HG03565 (cell line): ENCODE measurements around the gene ABCD4.

ENCODE experiments used
- ATAC-seq: cut with Tn5 transposase; IDR thresholded peaks from one replicate; pipeline ENCODE4 v1.9.1; 2021; ENCODE audit warnings: mild to moderate bottlenecking, moderate library complexity; ENCODE audit not compliant: unreplicated experiment

The ABCD4 gene

GRCh38 chr14:74260525-74261233, 42.1 kb downstream of the ABCD4 start:
- no peak for ATAC-seq

- ATAC-seq: no peak
Observed at GRCh38 chr14:74259513-74259912, 43.2 kb downstream of the ABCD4 start.

DNA sequence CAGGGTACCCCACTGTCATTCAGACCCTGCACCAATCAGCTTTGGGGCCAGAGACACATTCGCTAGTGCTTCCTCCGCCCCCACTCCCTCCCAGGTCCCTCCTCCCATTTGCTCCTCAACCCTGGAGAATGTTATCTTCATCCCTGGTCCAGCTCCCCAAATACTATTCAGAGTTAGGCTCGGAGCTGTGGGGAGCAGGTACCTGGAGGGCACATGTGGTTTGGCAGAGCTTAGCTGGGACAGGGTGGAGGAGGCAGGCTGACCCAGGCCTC, 44.0 kb downstream of the ABCD4 start:
- ATAC-seq: no peak

- ATAC-seq: no peak
Observed at GRCh38 chr14:74257941-74258763, 44.6 kb downstream of the ABCD4 start.

- ATAC-seq: no peak
Observed at GRCh38 chr14:74257078-74257940, 45.4 kb downstream of the ABCD4 start.

DNA sequence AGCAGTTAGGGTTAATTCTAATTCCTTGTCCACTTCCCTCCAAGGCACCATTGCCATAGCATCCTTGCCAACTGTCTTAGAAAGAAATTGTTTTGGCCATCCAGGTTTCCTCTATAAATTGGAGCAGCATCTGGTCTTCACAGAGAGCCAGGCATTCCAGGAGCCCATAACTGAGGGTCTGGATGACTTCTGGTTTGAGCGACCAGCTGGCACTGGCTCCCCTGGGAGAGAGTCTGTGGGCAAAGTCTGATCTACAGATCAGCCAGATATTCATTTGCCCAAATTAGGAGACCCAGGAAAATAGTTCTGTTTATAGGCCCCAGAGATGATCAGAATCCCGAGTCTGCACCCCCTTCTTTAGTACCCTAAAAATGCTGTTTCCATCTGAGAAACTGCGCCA, 47.5 kb downstream of the ABCD4 start:
- ATAC-seq: no peak

DNA sequence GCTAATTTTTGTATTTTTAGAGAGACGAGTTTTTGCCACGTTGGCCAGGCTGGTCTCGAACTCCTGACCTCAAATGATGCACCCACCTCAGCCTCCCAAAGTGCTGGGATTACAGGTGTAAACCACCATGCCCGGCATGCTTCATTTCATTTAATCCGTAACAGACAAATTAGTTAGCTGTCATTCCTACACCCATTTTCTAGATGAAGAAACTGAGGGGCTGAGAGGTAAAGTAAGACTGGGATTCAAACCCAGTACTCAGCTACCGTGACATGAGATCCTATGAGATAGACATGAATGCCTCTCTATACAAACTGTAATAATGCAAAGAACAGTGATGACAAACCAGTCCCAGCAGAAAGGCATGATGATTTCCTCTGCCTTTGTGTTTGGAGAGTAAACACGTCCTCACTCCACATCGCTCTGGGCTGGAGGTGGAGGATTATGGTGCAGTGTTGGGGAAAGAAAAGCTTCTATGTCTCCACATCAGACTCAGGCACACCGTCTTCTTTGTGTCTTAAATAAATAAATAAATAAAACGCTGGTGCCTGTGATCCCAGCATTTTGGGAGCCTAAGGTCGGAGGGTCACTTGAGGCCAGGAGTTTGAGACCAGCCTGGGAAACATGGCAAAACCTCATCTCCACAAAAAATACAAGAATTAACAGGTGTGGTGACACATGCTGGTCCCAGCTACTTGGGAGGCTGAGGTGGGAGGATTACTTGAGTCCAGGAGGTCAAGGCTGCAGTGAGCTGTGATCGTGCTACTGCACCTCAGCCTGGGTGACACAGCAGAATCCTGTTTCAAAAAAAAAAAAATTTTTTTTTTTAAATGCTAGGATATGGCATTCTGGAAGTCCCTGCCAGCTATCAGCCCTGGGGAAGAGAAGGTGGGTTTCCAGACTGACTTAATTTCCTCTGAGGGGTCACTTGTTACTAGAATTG, 53.0 kb downstream of the ABCD4 start:
- no peak for ATAC-seq

DNA sequence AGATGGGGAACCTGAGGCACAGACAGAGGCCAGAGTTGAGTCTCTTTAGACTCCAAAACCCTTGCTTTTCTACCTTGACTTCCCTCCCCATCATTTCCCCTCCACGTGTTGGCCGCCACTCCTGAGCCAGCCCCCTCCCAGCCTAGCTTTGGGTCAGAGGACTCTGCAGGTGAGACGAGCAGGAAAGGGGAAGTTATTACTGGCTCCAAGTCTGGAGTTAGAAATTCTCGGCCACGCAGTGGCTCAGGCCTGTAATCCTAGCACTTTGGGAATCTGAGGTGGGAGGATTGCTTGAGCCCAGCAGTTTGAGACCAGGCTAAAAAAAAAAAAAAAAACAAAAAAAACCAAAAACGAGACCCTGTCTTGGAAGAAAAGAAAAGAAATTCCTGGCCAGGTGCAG, 54.7 kb downstream of the ABCD4 start:
- ATAC-seq: no peak

DNA sequence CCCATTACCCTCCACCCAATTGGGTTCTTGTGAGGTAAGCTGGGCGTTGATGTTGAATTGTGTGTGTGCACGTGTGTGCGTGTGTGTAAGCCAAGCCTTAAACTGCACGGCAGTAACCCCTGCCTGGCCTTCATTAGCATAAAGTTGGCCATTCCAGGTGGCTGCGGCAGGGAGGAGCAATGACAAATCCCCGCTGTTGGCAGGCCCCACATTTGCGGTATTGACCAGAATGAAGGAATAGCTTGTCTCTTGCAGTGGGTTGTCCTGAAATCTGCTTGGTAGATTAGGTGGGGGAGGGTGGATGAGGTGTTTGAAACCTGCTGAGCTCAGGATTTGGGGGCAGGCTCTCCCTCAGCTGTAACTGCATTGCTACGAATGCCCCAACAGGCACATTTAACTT, 56.2 kb downstream of the ABCD4 start:
- ATAC-seq: no peak

- no peak for ATAC-seq
Observed at GRCh38 chr14:74245292-74245691, 57.4 kb downstream of the ABCD4 start.

GRCh38 chr14:74244115-74244514, 58.6 kb downstream of the ABCD4 start:
- no peak for ATAC-seq

GRCh38 chr14:74243051-74243450, 59.7 kb downstream of the ABCD4 start:
- no peak for ATAC-seq

- no peak for ATAC-seq
Observed at GRCh38 chr14:74242780-74243042, 60.0 kb downstream of the ABCD4 start.

GRCh38 chr14:74242021-74242779, 60.5 kb downstream of the ABCD4 start:
- no peak for ATAC-seq

DNA sequence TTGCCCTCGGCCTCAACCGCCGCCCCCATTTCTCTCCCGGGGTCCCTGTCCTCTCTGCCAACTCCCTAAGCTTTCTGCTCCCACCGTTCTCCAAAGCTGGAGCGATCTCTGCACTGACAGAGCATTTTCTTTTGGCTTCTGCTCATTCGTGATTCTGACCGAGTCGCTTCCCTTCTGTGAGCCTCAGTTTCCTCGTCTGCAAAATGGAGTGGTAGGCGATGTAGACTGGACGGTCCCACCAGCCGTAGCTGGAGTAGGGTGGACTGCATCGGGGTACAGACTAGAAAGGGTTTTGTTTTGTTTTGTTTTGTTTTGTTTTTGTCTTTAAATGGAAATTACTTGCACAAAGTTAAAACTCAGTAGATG, 61.1 kb downstream of the ABCD4 start:
- no peak for ATAC-seq

GRCh38 chr14:74240794-74241651, 61.7 kb downstream of the ABCD4 start:
- no peak for ATAC-seq

DNA sequence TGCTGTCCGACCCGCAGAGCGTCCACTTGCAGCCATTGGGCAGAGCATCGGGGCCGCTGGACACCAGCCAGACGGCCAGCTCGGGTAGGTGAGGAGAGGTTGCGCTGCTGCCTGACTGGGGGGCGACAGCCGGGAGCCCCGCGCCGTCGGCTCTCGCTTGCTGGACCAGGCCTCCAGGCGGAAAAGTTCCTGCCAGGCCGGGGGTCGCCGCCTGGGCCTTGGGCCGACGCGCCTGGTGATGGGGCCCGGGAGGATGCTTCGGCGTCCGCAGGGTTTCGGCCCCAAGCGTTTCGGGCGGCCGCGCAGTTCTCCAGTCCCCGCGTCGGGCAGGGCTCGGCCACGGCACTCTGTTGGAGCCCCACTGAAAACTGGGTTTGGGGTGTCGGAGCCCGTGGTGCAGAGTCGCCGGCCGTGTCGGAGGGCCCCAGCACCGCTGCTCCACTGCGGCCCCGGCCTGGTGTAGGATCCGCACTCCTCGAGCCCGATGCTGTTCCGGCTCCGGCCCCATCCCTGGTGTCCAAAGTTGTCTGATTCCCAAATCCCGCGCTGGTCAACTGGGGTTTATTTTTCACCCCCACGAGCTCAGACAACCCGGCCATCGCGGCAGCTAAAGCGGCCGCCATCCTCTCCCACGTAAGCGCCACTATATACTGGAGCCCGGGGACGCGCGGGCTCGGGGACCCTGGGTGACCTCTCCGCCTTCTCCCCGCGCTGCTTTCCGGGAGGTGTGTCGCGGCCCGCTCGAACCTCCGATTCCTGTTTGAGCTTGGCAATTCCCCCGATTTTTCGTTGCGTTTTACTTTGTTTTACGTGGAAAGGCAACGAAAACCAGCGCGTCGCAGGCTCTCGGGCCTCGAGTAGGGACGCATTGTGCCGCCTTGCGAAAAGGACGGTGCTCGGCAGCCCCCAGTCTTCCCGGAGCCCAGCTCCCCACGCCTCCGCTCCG, 62.6 kb downstream of the ABCD4 start:
- ATAC-seq: no peak
